GM19239 (cell line): ENCODE results near the gene MEFV.
"Not testable (repeated sequence)": the region's sequence is repeated elsewhere in the genome, so short reads cannot be mapped to it uniquely, and the experiment has no call there.

ENCODE experiments used
- DNase-seq: peaks from one replicate; pipeline ENCODE4 v3.0.0; 2011; ENCODE audit warnings: low spot score; ENCODE audit not compliant: insufficient read length
- FAIRE-seq: peaks from 2 replicates; lab custom pipeline; 2011; peaks lifted over from hg19 to GRCh38; lab: Jason Lieb, UNC

The MEFV gene

GRCh38 chr16:3223913-3224515 is 32.4 kb downstream of the MEFV start:
- FAIRE-seq (no peak), DNase-seq (no peak)

DNA sequence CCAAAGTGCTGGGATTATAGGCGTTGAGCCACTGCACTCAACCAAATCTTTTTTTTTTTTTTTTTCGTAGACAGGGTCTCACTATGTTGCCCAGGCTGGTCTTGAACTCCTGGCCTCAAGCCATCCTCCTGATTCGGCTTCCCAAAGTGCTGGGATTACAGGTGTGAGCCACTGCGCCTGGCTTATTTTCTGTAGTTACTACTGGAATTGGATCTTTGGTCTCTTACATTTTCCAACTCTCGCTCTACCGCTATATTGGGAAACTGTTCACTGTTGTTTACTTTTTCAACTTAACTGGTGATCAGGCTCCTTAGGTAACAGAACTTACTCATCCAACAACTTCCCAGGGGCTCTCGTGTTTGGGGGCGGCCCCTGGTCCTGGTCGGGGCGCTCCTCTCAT is 35.6 kb downstream of the MEFV start:
- FAIRE-seq (no peak), DNase-seq (no peak)

GRCh38 chr16:3216263-3216640 is 40.2 kb downstream of the MEFV start:
- DNase-seq (no peak), FAIRE-seq (no peak)

GRCh38 chr16:3215601-3216262 is 40.7 kb downstream of the MEFV start:
- DNase-seq, result no peak

GRCh38 chr16:3214904-3215600 is 41.4 kb downstream of the MEFV start:
- FAIRE-seq (no peak), DNase-seq (no peak)

More at GRCh38 chr16:3215601-3216262, 40.7 kb downstream of the MEFV start:
- FAIRE-seq, result no peak

- FAIRE-seq, result no peak
- no peak for DNase-seq
Observed at GRCh38 chr16:3212567-3212966, 43.9 kb downstream of the MEFV start.

- DNase-seq, result no peak
- no peak for FAIRE-seq
Observed at GRCh38 chr16:3212006-3212405, 44.4 kb downstream of the MEFV start.

DNA sequence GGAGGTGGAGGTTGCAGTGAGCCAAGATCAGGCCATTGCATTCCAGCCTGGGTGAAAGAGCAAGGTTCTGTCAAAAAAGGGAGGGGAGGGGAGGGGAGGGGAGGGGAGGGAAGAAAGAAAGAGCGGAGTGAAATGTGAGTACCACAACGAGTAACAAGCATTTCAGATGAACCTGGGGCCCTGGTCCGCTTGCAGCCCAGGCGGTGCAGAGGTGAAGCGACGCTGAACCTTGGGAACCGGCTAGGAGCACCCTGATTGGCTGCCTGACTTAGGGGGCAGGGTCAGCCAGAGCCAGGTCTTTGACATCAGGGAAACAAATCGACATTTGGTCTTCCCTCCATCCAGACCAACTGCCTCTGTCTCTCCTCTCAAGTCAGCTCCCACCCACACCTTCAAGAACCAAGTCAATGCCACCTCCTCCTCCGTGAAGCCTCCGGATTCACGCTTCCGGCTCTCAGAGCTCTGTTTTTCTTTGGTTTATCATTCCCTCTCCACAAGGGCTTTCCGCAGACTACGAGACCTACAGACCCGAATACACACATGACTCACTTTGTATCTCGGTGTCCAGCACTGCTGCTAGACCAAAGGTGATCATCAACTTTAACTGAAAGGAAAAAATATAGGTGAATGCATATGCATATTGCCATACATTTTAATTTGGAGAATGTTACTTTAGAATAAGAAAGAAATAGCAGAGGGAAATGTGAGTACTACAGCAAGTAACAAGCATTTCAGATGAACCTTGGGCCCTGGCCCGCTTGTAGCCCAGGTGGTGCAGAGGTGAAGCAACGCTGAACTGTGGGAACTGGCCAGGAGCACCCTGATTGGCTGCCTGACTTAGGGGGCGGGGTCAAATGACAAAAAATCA is 49.1 kb downstream of the MEFV start:
- DNase-seq (no peak), FAIRE-seq (no peak)

- DNase-seq, FAIRE-seq: not testable (repeated sequence)
Observed at GRCh38 chr16:3205939-3206338, 50.5 kb downstream of the MEFV start.

DNA sequence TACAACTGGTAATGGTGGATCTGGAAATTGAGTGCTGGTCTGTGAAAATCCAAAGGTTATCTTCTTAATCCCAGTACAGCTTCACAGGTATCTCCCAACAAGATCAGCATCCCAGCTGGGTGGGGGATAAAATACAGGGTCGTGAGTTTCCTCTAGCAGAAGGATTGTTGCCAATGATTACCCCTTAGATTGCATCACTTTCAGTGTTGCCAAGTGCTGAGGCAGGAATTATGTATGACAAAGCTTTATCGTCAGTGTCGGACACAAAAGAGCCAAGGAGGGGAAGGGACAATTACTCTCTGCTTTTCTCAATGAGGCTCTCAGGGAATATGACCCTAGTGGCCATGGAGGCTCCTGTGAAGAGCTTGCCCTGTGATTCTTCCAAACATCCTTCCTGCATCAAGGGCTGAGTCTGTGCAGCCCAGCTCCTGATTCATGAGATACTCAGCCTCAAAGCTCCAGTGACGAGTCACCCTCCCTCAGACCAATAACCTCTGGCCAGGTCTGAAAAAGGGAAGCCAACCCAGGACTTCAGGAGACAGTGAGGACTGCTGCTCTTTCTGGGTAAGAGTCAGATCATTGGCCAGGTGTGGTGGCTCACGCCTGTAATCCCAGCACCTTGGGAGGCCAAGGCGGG is 53.4 kb downstream of the MEFV start:
- no peak for FAIRE-seq

DNA sequence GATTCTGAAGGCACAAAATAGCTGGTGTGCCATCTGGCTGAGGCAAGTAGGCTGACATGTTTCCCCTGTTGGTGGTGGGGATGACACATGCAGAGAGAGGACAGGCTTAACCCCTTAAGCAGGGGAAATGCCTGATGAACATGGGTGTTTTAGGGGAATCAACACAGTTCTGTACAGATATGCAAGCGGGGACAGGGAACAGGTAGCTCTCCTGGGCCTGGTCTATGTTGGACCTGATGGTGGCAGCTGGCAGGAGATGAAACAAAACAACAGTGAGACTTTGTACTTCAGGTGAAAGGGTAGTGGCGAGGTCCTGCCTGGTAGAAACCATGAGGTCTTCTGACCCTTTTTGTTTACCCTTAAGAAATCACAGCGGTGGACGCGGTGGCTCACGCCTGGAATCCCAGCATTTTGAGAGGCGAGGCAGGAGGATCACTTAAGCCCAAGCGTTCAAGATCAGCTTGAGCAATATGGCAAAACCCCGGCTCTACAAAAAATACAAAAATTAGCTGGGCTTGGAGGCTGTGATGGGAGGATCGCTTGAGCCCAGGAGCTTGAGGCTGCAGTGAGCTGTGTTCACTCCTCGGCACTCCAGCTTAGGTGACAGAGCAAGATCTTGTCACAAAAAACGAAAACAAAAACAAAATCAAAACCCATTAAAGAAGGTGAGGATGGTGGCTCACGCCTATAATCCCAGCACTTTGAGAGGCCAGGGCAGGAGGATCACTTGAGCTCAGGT is 57.9 kb downstream of the MEFV start:
- FAIRE-seq (no peak), DNase-seq (no peak)

More for the DNA sequence above, 53.4 kb downstream of the MEFV start:
- no peak for DNase-seq

DNA sequence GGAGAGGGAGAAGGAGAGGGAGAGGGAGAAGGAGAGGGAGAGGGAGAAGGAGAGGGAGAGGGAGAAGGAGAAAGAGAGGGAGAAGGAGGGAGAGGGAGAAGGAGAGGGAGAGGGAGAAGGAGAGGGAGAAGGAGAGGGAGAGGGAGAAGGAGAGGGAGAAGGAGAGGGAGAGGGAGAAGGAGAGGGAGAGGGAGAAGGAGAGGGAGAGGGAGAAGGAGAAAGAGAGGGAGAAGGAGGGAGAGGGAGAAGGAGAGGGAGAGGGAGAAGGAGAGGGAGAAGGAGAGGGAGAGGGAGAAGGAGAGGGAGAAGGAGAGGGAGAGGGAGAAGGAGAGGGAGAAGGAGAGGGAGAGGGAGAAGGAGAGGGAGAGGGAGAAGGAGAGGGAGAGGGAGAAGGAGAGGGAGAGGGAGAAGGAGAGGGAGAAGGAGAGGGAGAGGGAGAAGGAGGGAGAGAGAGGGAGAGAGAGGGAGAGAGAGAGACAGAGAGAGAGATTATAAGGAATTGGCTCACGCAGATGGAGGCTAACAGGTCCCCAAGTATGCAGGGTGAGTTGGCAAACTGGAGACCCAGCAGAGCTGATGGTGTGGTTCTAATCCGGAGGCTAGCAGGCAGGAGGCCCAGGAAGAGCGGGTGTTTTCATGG is 58.6 kb downstream of the MEFV start:
- DNase-seq, FAIRE-seq: not testable (repeated sequence)

DNA sequence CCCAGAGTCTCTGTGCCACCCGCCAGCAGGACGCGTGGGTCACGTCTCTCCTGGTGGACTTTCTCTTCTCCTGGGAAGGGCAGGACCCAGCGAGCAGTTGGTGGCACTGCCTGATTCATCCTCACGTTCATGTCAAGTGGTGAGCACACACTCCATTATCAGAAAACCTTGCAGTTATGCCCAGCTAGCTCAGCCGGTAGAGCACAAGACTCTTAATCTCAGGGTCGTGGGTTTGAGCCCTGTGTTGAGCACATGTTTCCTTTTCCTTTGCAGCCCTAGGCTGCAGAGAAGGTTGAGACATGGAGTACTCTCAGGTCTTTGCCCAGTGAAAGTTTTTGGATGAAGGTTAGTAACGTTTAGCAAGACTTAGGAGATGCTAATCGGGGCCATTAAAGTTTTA is 60.5 kb downstream of the MEFV start:
- no peak for FAIRE-seq

DNA sequence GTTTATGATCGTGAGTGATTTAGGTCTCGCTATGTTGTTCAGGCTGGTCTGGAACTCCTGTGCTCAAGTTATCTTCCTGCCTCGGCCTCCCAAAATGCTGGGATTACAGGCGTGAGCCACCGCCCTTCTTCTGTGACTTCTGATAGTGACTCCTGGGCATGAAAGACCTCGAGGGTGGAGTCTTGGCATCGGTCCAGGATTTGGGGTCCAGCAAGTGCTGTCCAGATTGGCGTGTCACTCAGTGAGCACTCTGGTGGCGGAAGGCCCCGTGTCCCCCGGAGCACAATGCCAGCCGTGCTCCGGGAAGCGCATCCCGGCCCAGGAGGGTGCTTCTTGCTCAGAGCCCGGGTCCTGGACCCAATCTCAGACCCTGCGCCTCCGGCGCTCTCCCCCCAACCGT is 61.6 kb downstream of the MEFV start:
- DNase-seq (no peak), FAIRE-seq (no peak)

More for the DNA sequence above, 60.5 kb downstream of the MEFV start:
- no peak for DNase-seq

- DNase-seq, result no peak
- no peak for FAIRE-seq
Observed at GRCh38 chr16:3193221-3194212, 62.9 kb downstream of the MEFV start.

DNA sequence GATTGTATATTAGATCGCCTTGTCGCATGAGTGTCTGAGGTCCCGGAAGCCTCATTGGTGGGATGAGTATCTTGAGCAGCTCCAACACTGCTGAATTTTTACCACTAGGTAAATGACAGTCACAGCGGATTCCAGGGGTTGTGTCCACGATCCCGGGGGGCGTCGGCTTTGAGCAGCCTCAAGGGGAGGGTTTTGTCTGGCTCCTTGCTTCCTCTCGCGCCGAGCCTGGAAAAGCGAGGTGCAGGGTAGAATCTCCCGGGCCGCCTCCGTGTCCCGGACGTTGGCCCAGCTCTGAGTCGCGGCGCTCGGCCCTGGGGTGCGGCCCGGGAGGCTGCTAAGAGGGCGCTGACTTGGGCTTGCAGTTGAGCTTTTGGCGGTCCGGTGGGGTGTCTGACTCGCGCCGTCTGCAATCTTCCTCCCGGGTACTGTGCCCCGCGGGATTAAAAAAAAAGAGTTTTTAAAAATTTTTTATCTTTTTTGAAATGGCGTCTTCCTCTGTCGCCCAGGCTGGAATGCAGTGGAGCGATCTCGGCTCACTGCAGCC is 63.9 kb downstream of the MEFV start:
- no peak for FAIRE-seq
- DNase-seq, result no peak
